ENCODE results near the gene SMURF2.

Gene SMURF2

DNA sequence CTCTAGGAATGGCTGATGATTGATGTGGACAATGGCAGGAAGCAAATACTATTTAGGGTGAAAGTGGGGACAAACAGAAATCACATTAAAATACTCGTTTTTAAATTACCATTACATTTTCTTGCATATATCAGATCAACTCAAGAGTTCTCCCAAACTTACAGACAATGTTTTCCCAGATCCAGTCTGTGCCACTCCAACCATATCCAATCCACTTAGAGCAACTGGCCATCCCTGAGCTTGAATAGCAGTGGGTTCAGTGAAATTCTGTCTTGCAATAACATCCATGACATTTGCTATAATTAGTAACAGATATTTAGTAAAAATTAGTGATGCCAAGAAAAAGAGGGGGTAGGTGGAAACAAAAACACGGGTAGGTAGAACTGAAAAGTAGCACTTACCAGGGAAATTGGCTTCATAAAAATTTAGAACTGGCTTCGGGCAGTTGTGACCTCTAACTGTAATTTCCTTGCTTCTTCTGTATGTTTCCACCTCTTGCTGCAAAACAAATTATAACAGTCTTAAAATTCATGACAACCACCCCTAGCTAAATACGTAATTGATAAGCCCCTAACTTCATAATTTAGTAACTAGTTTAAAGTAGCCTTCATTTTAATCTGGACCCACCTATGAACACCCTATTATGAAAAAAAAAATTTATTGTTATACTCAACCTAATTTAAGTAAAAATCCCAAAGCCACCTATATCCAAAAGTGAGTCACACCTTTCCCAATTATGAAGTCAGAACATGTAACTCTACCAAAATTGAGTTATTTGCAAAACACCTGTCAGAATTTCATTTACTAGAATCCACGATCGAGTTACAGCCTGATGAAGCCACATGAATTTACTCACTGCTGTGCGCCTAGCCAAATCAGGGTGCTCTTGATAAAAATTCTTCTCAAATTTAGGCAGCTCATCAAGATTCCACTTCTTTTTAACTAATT, 158.0 kb downstream of the SMURF2 start:
- TF ChIP-seq, protein P1, sequence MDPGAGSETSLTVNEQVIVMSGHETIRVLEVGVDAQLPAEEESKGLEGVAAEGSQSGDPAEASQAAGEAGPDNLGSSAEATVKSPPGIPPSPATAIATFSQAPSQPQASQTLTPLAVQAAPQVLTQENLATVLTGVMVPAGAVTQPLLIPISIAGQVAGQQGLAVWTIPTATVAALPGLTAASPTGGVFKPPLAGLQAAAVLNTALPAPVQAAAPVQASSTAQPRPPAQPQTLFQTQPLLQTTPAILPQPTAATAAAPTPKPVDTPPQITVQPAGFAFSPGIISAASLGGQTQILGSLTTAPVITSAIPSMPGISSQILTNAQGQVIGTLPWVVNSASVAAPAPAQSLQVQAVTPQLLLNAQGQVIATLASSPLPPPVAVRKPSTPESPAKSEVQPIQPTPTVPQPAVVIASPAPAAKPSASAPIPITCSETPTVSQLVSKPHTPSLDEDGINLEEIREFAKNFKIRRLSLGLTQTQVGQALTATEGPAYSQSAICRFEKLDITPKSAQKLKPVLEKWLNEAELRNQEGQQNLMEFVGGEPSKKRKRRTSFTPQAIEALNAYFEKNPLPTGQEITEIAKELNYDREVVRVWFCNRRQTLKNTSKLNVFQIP (CRISPR knock-in tag; IDR thresholded peaks at IDR 0.05; ENCODE audit: borderline replicate concordance, low read depth), result no peak
- no peak for TF ChIP-seq GLIS3 (CRISPR knock-in tag; IDR thresholded peaks at IDR 0.05)
- TF ChIP-seq ZFP30 (CRISPR knock-in tag; IDR thresholded peaks at IDR 0.05), result no peak
- no peak for TF ChIP-seq TOX (CRISPR knock-in tag; IDR thresholded peaks at IDR 0.05; ENCODE audit: borderline replicate concordance)
- TF ChIP-seq, protein P2, sequence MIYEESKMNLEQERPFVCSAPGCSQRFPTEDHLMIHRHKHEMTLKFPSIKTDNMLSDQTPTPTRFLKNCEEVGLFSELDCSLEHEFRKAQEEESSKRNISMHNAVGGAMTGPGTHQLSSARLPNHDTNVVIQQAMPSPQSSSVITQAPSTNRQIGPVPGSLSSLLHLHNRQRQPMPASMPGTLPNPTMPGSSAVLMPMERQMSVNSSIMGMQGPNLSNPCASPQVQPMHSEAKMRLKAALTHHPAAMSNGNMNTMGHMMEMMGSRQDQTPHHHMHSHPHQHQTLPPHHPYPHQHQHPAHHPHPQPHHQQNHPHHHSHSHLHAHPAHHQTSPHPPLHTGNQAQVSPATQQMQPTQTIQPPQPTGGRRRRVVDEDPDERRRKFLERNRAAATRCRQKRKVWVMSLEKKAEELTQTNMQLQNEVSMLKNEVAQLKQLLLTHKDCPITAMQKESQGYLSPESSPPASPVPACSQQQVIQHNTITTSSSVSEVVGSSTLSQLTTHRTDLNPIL (CRISPR knock-in tag; IDR thresholded peaks at IDR 0.05; ENCODE audit: low read depth), result no peak
- TF ChIP-seq ZC3H10 (CRISPR knock-in tag; IDR thresholded peaks at IDR 0.05), result no peak
- ATAC-seq, result no peak

DNA sequence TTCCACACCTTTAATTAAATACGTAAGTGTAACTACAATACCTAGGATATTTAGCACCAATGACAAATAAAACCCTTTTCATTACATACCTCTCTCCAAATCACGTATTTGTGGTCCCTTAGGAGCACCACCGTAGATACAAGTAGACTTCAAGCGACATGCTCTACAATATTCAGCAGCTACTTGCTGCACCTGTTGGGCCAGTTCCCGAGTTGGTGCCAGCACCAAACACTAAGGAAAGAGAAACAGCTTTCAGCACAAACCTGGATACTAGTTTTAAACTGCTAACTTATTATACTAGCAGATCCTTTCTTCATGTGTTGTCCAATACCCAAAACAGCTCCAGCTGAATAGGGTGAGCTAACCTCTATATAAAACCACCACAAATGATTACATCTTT, 158.8 kb downstream of the SMURF2 start:
- ATAC-seq, result no peak
- TF ChIP-seq PPARA (CRISPR knock-in tag; IDR thresholded peaks at IDR 0.05; ENCODE audit: borderline replicate concordance) (no peak), OSR1 (CRISPR knock-in tag; IDR thresholded peaks at IDR 0.05) (no peak), GLIS3 (CRISPR knock-in tag; IDR thresholded peaks at IDR 0.05) (no peak), ARNTL (CRISPR knock-in tag; IDR thresholded peaks at IDR 0.05; ENCODE audit: borderline replicate concordance, low read depth) (no peak), TOX (CRISPR knock-in tag; IDR thresholded peaks at IDR 0.05; ENCODE audit: borderline replicate concordance) (0 out of 2 replicates have a peak, but pooled peaks have one; percentile 11), CSDC2 (CRISPR knock-in tag; IDR thresholded peaks at IDR 0.05) (no peak), BACH2 (CRISPR knock-in tag; IDR thresholded peaks at IDR 0.05; ENCODE audit: borderline replicate concordance) (no peak), RARB (CRISPR knock-in tag; IDR thresholded peaks at IDR 0.05) (0 out of 2 replicates have a peak, but pooled peaks have one; percentile 52), ZNF8 (CRISPR knock-in tag; IDR thresholded peaks at IDR 0.05) (no peak), ZNF565 (CRISPR knock-in tag; conservative IDR thresholded peaks at IDR 0.05; ENCODE audit: low read depth) (no peak), SNAI2 (CRISPR knock-in tag; IDR thresholded peaks at IDR 0.05) (no peak), ZFP3 (CRISPR knock-in tag; IDR thresholded peaks at IDR 0.05) (no peak), TCF4 (CRISPR knock-in tag; IDR thresholded peaks at IDR 0.05; ENCODE audit: borderline replicate concordance) (no peak), ZFP30 (CRISPR knock-in tag; IDR thresholded peaks at IDR 0.05) (no peak), ZNF70 (CRISPR knock-in tag; IDR thresholded peaks at IDR 0.05) (no peak), ISL1 (CRISPR knock-in tag; IDR thresholded peaks at IDR 0.05) (no peak), ZC3H10 (CRISPR knock-in tag; IDR thresholded peaks at IDR 0.05) (no peak), ESRRG (CRISPR knock-in tag; IDR thresholded peaks at IDR 0.05) (no peak)
- TF ChIP-seq, protein P1 (CRISPR knock-in tag; IDR thresholded peaks at IDR 0.05; ENCODE audit: borderline replicate concordance, low read depth), result 0 out of 2 replicates have a peak, but pooled peaks have one; percentile 38
- TF ChIP-seq, protein P3, sequence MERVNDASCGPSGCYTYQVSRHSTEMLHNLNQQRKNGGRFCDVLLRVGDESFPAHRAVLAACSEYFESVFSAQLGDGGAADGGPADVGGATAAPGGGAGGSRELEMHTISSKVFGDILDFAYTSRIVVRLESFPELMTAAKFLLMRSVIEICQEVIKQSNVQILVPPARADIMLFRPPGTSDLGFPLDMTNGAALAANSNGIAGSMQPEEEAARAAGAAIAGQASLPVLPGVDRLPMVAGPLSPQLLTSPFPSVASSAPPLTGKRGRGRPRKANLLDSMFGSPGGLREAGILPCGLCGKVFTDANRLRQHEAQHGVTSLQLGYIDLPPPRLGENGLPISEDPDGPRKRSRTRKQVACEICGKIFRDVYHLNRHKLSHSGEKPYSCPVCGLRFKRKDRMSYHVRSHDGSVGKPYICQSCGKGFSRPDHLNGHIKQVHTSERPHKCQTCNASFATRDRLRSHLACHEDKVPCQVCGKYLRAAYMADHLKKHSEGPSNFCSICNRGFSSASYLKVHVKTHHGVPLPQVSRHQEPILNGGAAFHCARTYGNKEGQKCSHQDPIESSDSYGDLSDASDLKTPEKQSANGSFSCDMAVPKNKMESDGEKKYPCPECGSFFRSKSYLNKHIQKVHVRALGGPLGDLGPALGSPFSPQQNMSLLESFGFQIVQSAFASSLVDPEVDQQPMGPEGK (CRISPR knock-in tag; IDR thresholded peaks at IDR 0.05; ENCODE audit: borderline replicate concordance), result no peak
- TF ChIP-seq, protein P4, sequence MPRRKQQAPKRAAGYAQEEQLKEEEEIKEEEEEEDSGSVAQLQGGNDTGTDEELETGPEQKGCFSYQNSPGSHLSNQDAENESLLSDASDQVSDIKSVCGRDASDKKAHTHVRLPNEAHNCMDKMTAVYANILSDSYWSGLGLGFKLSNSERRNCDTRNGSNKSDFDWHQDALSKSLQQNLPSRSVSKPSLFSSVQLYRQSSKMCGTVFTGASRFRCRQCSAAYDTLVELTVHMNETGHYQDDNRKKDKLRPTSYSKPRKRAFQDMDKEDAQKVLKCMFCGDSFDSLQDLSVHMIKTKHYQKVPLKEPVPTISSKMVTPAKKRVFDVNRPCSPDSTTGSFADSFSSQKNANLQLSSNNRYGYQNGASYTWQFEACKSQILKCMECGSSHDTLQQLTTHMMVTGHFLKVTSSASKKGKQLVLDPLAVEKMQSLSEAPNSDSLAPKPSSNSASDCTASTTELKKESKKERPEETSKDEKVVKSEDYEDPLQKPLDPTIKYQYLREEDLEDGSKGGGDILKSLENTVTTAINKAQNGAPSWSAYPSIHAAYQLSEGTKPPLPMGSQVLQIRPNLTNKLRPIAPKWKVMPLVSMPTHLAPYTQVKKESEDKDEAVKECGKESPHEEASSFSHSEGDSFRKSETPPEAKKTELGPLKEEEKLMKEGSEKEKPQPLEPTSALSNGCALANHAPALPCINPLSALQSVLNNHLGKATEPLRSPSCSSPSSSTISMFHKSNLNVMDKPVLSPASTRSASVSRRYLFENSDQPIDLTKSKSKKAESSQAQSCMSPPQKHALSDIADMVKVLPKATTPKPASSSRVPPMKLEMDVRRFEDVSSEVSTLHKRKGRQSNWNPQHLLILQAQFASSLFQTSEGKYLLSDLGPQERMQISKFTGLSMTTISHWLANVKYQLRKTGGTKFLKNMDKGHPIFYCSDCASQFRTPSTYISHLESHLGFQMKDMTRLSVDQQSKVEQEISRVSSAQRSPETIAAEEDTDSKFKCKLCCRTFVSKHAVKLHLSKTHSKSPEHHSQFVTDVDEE (CRISPR knock-in tag; IDR thresholded peaks at IDR 0.05), result no peak
- TF ChIP-seq, protein P5, sequence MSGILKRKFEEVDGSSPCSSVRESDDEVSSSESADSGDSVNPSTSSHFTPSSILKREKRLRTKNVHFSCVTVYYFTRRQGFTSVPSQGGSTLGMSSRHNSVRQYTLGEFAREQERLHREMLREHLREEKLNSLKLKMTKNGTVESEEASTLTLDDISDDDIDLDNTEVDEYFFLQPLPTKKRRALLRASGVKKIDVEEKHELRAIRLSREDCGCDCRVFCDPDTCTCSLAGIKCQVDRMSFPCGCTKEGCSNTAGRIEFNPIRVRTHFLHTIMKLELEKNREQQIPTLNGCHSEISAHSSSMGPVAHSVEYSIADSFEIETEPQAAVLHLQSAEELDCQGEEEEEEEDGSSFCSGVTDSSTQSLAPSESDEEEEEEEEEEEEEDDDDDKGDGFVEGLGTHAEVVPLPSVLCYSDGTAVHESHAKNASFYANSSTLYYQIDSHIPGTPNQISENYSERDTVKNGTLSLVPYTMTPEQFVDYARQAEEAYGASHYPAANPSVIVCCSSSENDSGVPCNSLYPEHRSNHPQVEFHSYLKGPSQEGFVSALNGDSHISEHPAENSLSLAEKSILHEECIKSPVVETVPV (CRISPR knock-in tag; IDR thresholded peaks at IDR 0.05), result no peak
- TF ChIP-seq, protein P2 (CRISPR knock-in tag; IDR thresholded peaks at IDR 0.05; ENCODE audit: low read depth), result no peak
